ENCODE results near the gene ATP6V0E1. TPM values are rescaled to one million over a fixed set of nuclear protein-coding genes. Genes with fewer than 3 reads are reported as not detected.
A peak's percentile ranks its signal among the peaks of the same experiment; 100 is the strongest.
"Not testable (repeated sequence)": the region's sequence is repeated elsewhere in the genome, so short reads cannot be mapped to it uniquely, and the experiment has no call there.

The ATP6V0E1 gene
- total RNA-seq, 1 experiment from 2014 or later = 572 TPM

DNA sequence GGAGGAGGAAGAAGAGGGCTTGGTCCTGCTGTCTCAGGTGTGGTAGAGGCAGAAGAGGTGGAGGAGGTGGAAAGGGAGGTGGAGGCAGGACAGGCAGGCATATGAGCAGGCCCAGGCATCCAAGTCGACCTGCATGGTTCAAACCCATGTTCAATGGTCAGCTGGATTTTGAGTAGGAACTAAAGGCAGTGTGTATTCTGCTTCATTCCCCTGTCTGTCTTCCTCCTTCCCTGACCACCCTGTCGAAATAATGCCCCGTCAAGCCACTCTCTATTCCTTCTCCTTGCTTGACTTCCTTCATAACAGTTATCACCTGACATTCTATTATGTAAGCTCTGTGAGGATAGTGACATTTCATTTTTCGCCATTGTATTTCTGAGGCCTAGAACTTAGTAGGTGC is 34.8 kb downstream of the ATP6V0E1 start:
- no peak for DNase-seq (ENCODE audit: low read depth)
- in situ Hi-C loops (cut with HindIII; ENCODE audit: low pct_unique_long_range_greater_than_20kb, low sequenced_read_pairs) = no loop called here

DNA sequence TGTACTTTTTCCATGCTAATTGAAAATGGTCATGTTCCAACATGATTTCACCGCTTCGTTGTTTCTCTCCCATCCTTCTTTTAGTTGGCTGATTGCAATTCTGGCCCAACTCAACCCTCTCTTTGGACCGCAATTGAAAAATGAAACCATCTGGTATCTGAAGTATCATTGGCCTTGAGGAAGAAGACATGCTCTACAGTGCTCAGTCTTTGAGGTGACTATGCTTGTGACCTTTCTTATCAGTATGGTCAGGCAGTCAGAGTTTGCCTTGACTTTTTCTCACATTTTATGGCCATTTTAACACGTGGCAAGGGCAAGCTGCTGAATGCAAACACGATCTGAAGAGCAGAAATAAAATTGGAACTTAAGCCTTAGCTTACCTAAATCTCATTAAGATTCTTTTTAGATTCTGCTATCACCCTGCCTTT is 36.6 kb downstream of the ATP6V0E1 start:
- in situ Hi-C loops (cut with HindIII; ENCODE audit: low pct_unique_long_range_greater_than_20kb, low sequenced_read_pairs) = no loop called here
- no peak for DNase-seq (ENCODE audit: low read depth)

- DNase-seq (ENCODE audit: low read depth) = no peak
- in situ Hi-C loops (cut with HindIII; ENCODE audit: low pct_unique_long_range_greater_than_20kb, low sequenced_read_pairs) = no loop called here
These were observed 37.1 kb downstream of the ATP6V0E1 start for GRCh38 chr5:173020643-173021042.

DNA sequence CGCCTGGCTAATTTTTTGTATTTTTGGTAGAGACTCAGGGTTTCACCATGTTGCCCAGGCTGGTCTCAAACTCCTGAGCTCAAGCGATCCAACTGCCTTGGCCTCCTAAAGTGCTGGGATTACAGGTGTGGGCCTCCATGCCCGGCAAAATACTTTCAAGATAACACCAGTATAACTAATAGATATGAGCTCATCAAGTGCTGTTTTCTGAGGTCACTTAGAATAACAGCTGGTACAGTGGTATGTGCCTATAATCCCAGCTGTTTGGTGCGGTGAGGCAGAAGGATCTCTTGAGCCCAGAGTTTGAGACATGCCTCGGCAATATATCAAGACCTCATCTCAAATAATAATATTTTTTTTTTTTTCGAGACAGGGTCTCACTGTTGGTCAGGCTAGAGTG is 42.1 kb downstream of the ATP6V0E1 start:
- in situ Hi-C loops (cut with HindIII; ENCODE audit: low pct_unique_long_range_greater_than_20kb, low sequenced_read_pairs) = no loop called here
- no peak for DNase-seq (ENCODE audit: low read depth)

GRCh38 chr5:173027905-173028304 is 44.3 kb downstream of the ATP6V0E1 start:
- no peak for DNase-seq (ENCODE audit: low read depth)
- in situ Hi-C loops (cut with HindIII; ENCODE audit: low pct_unique_long_range_greater_than_20kb, low sequenced_read_pairs) = no loop called here

- DNase-seq (ENCODE audit: low read depth) = no peak
- in situ Hi-C loops (cut with HindIII; ENCODE audit: low pct_unique_long_range_greater_than_20kb, low sequenced_read_pairs) = no loop called here
These were observed 45.3 kb downstream of the ATP6V0E1 start for GRCh38 chr5:173028811-173029327.

- in situ Hi-C loops (cut with HindIII; ENCODE audit: low pct_unique_long_range_greater_than_20kb, low sequenced_read_pairs) = no loop called here
These were observed 45.9 kb downstream of the ATP6V0E1 start for GRCh38 chr5:173029499-173029921.

GRCh38 chr5:173032096-173032495 is 48.5 kb downstream of the ATP6V0E1 start:
- DNase-seq (ENCODE audit: low read depth); in situ Hi-C loops (cut with HindIII; ENCODE audit: low pct_unique_long_range_greater_than_20kb, low sequenced_read_pairs): not testable (repeated sequence)

More at GRCh38 chr5:173029499-173029921, 45.9 kb downstream of the ATP6V0E1 start:
- DNase-seq (ENCODE audit: low read depth) = no peak

- in situ Hi-C loops (cut with HindIII; ENCODE audit: low pct_unique_long_range_greater_than_20kb, low sequenced_read_pairs) = no loop called here
- no peak for DNase-seq (ENCODE audit: low read depth)
These were observed 49.2 kb downstream of the ATP6V0E1 start for GRCh38 chr5:173032730-173033129.

DNA sequence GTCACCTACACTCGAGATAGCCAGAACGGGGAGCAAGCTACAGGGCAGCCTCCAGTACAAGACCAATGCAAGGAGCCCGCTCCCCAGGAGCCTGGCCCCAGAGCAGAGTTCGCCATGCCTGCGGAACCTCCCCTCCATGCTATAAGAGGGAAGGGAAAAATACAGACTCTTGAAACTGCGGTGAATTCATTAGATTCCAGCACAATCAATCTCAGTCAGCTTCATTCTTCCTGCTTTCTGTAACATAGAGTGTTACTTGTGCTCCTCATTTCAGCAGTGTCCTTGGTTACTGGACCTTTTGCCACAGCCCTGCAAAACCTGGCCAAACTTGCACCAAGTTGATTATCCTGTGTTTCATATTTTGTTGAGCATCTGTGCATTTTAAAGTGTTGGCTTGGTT is 50.4 kb downstream of the ATP6V0E1 start:
- in situ Hi-C loops (cut with HindIII; ENCODE audit: low pct_unique_long_range_greater_than_20kb, low sequenced_read_pairs) = no loop called here
- DNase-seq (ENCODE audit: low read depth) = no peak

- in situ Hi-C loops (cut with HindIII; ENCODE audit: low pct_unique_long_range_greater_than_20kb, low sequenced_read_pairs) = no loop called here
- DNase-seq (ENCODE audit: low read depth) = peak; percentile 46
These were observed 52.5 kb downstream of the ATP6V0E1 start for GRCh38 chr5:173035904-173036707.

DNA sequence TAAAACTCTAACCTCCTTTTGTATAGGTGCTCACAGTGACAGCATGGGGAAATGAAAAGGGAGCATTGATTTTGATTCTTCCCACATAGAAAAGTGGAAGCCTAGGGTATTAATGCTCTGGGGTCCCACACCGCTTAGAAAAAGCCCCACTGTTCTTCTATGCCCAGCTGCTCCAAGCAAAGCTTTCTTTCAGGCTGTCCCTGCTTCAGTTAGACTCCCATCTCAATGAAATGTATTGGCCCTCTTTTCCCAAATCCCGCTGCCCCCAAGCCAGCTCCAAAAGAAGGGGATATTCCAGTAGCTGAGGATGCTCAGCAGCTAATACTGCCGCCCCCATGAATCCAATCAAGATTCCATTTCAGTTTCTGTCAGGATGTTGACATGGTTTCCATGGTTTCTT is 55.6 kb downstream of the ATP6V0E1 start:
- in situ Hi-C loops (cut with HindIII; ENCODE audit: low pct_unique_long_range_greater_than_20kb, low sequenced_read_pairs) = no loop called here
- DNase-seq (ENCODE audit: low read depth) = no peak

DNA sequence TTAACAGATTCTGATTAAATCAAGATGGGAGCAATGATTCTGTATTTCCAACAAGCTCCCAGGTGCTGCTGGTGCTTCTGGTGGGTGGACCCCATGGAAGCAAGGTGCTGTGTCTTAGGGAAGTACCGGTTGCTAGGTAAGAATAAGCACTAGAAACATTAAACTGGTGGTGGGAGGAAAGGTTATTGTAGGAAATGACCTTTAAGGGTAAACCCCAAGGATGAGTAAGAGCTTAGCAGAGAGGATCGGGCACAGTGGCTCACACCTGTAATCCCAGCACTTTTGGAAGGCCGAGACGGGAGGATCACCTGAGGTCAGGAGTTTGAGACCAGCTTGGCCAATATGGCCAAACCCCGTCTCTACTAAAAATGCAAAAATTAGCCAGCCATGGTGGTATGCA is 56.4 kb downstream of the ATP6V0E1 start:
- in situ Hi-C loops (cut with HindIII; ENCODE audit: low pct_unique_long_range_greater_than_20kb, low sequenced_read_pairs) = no loop called here
- no peak for DNase-seq (ENCODE audit: low read depth)

GRCh38 chr5:173041881-173042762 is 58.6 kb downstream of the ATP6V0E1 start:
- no peak for DNase-seq (ENCODE audit: low read depth)
- in situ Hi-C loops (cut with HindIII; ENCODE audit: low pct_unique_long_range_greater_than_20kb, low sequenced_read_pairs) = no loop called here

DNA sequence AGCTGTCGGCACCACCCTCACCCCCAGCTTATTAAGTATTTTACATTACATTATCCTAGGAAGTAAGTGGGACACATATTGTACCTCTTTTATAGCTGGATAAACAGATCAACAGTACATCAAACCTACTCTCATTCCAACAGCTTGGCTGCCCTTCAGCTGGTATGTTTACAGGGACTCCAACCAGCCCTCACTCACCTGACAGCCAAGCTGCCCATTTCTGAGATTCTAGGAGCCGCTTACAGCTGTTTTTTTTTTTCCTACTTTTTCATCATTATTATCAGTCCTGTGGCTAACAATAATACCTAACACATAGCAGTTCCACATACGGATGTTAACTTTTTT is 59.2 kb downstream of the ATP6V0E1 start:
- in situ Hi-C loops (cut with HindIII; ENCODE audit: low pct_unique_long_range_greater_than_20kb, low sequenced_read_pairs) = no loop called here

GRCh38 chr5:173045474-173045873 is 61.9 kb downstream of the ATP6V0E1 start:
- in situ Hi-C loops (cut with HindIII; ENCODE audit: low pct_unique_long_range_greater_than_20kb, low sequenced_read_pairs) = no loop called here
- DNase-seq (ENCODE audit: low read depth) = no peak

More for the DNA sequence above, 59.2 kb downstream of the ATP6V0E1 start:
- no peak for DNase-seq (ENCODE audit: low read depth)

DNA sequence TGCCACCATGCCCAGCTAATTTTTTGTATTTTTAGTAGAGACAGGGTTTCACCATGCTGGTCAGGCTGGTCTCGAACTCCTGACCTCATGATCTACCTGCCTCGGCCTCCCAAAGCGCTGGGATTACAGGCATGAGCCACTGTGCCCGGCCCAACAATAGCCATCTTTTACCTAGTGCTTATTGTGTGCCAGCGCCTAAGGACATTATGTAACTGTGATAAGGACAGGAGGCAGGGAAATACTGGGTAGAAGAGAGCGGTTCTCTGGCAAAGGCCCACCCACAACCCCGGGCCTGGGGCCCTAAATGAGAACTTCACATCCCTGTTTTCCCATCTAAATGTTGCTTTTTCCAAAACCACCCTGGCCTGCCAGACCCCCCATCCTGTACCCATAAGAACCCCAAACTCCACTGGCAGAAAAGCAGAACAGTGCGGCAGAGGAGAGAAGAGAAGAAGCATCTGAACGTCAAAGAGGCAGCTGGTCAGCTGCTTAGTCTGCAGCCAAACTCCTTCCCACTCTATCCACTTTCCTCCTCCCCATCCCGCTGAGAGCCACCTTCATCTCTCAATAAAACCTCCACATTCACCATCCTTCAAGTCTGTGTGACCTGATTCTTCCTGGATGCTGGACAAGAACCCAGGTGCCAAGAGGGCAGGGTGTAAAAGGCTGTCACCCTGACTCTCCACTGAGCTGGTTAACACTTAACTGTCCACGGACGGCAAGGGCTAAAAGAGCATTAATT is 63.7 kb downstream of the ATP6V0E1 start:
- DNase-seq (ENCODE audit: low read depth); in situ Hi-C loops (cut with HindIII; ENCODE audit: low pct_unique_long_range_greater_than_20kb, low sequenced_read_pairs): not testable (repeated sequence)

DNA sequence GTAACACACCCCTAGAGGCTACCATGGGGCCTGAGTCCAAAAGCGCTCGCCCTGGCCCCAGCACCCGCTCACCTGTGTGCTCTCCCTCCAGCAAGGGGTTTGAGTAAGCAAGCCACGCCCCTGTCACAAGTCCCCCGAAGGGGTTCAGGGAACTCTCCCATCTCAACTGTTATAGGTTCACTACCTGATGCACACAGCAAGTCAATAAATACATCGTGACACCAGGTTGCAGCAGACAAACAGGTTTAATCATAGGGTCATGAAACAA is 64.2 kb downstream of the ATP6V0E1 start:
- no peak for DNase-seq (ENCODE audit: low read depth)
- in situ Hi-C loops (cut with HindIII; ENCODE audit: low pct_unique_long_range_greater_than_20kb, low sequenced_read_pairs) = no loop called here

- in situ Hi-C loops (cut with HindIII; ENCODE audit: low pct_unique_long_range_greater_than_20kb, low sequenced_read_pairs) = no loop called here
- DNase-seq (ENCODE audit: low read depth) = no peak
These were observed 67.2 kb downstream of the ATP6V0E1 start for GRCh38 chr5:173050791-173051190.

All from Caki2 (cell line).